Gastrocnemius medialis (tissue), 4 donors: ENCODE measurements around the gene TMEM240.

ENCODE experiments used
- CTCF ChIP-seq, 5 experiments: fragments of 450-650 bp in 3 of 5; fragments of 200-600 bp in 2 of 5; sonication (generic) in 2 of 5; IDR thresholded peaks in 4 of 5; conservative IDR thresholded peaks in 1 of 5; 1 replicate in 4 of 5; 2 replicates in 1 of 5; pipeline ENCODE4 v1.5.1; 2016 to 2019; ENCODE audit warnings: antibody characterized with exemption in 5 of 5, mild to moderate bottlenecking in 3 of 5, moderate library complexity in 3 of 5
- POLR2A ChIP-seq, 2 donors: fragments of 450-650 bp; IDR thresholded peaks; one replicate each; pipeline ENCODE4 v1.6.1; 2017; ENCODE audit warnings: antibody characterized with exemption in 2 of 2, mild to moderate bottlenecking in 2 of 2, moderate library complexity in 2 of 2

GRCh38 chr1:1558591-1558990 lies 18.2 kb upstream of the TMEM240 start:
- TF ChIP-seq CTCF (IDR thresholded peaks at IDR 0.05 in 4 of 5, conservative IDR thresholded peaks at IDR 0.05 in 1 of 5) (no peak), POLR2A (IDR thresholded peaks at IDR 0.05) (no peak)
